HG03175 (cell line): Measurements from ENCODE around the gene MIP.
A peak's percentile ranks its signal among the peaks of the same experiment; 100 is the strongest.
"Not testable (repeated sequence)": the region's sequence is repeated elsewhere in the genome, so short reads cannot be mapped to it uniquely, and the experiment has no call there.

Experiments used
- ATAC-seq: cut with Tn5 transposase; IDR thresholded peaks from one replicate; pipeline ENCODE4 v1.9.1; 2021; ENCODE audit warnings: mild to moderate bottlenecking, moderate library complexity; ENCODE audit not compliant: unreplicated experiment

Gene MIP

GRCh38 chr12:56468216-56469006 lies 14.0 kb upstream of the MIP start, which contains the start of gene SPRYD4:
TSS of gene SPRYD4 (plus strand) at chr12:56468578. CDS start at chr12:56468592, 14 bp downstream.
- ATAC-seq: peak; percentile 90

- no peak for ATAC-seq
Measured at GRCh38 chr12:56462565-56462964, 8.1 kb upstream of the MIP start.

- no peak for ATAC-seq
Measured at GRCh38 chr12:56461235-56462159, 7.0 kb upstream of the MIP start.

- no peak for ATAC-seq
Measured at GRCh38 chr12:56457817-56458216, 3.4 kb upstream of the MIP start.

- ATAC-seq: no peak
Measured at GRCh38 chr12:56451147-56451546, 3.3 kb downstream of the MIP start.

GRCh38 chr12:56450241-56450640 lies 4.2 kb downstream of the MIP start:
- ATAC-seq: no peak

- no peak for ATAC-seq
Measured at GRCh38 chr12:56449622-56449984, 4.9 kb downstream of the MIP start.

- ATAC-seq: peak; percentile 95
Measured at GRCh38 chr12:56448860-56449621, 5.4 kb downstream of the MIP start, which contains the start of gene TIMELESS. TSS of gene TIMELESS (minus strand) at chr12:56449426. CDS start at chr12:56434170, 15,256 bp downstream.

- not testable (repeated sequence) for ATAC-seq
Measured at GRCh38 chr12:56443208-56443607, 11.2 kb downstream of the MIP start.

GRCh38 chr12:56437430-56438176 lies 16.9 kb downstream of the MIP start:
- ATAC-seq: no peak

- no peak for ATAC-seq
Measured at GRCh38 chr12:56434828-56435227, 19.6 kb downstream of the MIP start.

- no peak for ATAC-seq
Measured at GRCh38 chr12:56431850-56432249, 22.6 kb downstream of the MIP start.

GRCh38 chr12:56431288-56431687 lies 23.2 kb downstream of the MIP start:
- ATAC-seq: no peak

GRCh38 chr12:56425940-56426438 lies 28.5 kb downstream of the MIP start:
- no peak for ATAC-seq

GRCh38 chr12:56425193-56425592 lies 29.3 kb downstream of the MIP start:
- ATAC-seq: no peak

GRCh38 chr12:56420411-56420810 lies 34.0 kb downstream of the MIP start:
- ATAC-seq: no peak

- no peak for ATAC-seq
Measured at GRCh38 chr12:56417739-56418138, 36.7 kb downstream of the MIP start.

GRCh38 chr12:56414401-56414800 lies 40.1 kb downstream of the MIP start:
- no peak for ATAC-seq

- no peak for ATAC-seq
Measured at GRCh38 chr12:56413392-56413791, 41.1 kb downstream of the MIP start.
